K562 (cell line): ENCODE data around the gene MAP2K7. TPM values are rescaled to one million over a fixed set of nuclear protein-coding genes. Genes with fewer than 3 reads are reported as not detected.

Experiments used
- ATAC-seq: fragments of 200-7000 bp; cut with Tn5 transposase; 3 replicates; pipeline ENCODE4 v1.9.1; 2020; ENCODE audit warnings: moderate library complexity
- BruUV-seq: library from RNA; stranded (reverse); fragments of 400-500 nt; replicated peaks from 2 replicates; lab custom pipeline; 2021; lab: Mats Ljungman, UMichigan
- CTCF ChIA-PET: fragments of 300-600 bp; formaldehyde crosslinking; extraction: SDS; loops from one replicate; lab custom pipeline; 2021; ENCODE audit warnings: low intra/inter-chr PET ratio; lab: Yijun Ruan, JAX
- POLR2A ChIA-PET: fragments of 300-600, 350-650 bp; sonication (Branson Sonifier 250); formaldehyde crosslinking; extraction: SDS; loops from one replicate; lab custom pipeline; 2021; ENCODE audit warnings: antibody characterized with exemption, inconsistent platforms; lab: Yijun Ruan, JAX
- DNase-seq, 4 experiments: peaks; one replicate each; pipeline versions ENCODE4 v3.0.0 to v3.0.0-alpha.2; 2011 to 2018; ENCODE audit warnings: low spot score in 3 of 4, mixed read lengths in 3 of 4; ENCODE audit errors: extremely low read depth in 1 of 4
- FAIRE-seq: peaks from 2 replicates; lab custom pipeline; 2011; peaks lifted over from hg19 to GRCh38; lab: Jason Lieb, UNC
- H2AFZ ChIP-seq: 2 replicates; pipeline ENCODE4 v1.6.0; 2011; ENCODE audit warnings: low read depth, low read length, control low read depth, inconsistent platforms
- H3K27ac ChIP-seq: fragments of 200-600 bp; 3 replicates; pipeline ENCODE4 v1.8.0; 2011; ENCODE audit warnings: low read depth, mild to moderate bottlenecking, control low read depth, inconsistent platforms, low read length, moderate library complexity, mixed read lengths; ENCODE audit errors: extremely low read depth
- H3K27me3 ChIP-seq, 2 experiments: fragments of 300-600 bp in 1 of 2; 2 replicates in 1 of 2; 3 replicates in 1 of 2; pipeline versions ENCODE4 v1.6.0 to v1.8.0; 2011; ENCODE audit warnings: inconsistent platforms in 2 of 2, low read length in 2 of 2, mild to moderate bottlenecking in 1 of 2, mixed read lengths in 1 of 2, moderate library complexity in 1 of 2; ENCODE audit not compliant: control insufficient read depth in 2 of 2, insufficient read depth in 2 of 2
- H3K36me3 ChIP-seq: fragments of 300-600 bp; 3 replicates; pipeline ENCODE4 v1.8.0; 2011; ENCODE audit warnings: mild to moderate bottlenecking, low read length, inconsistent platforms; ENCODE audit not compliant: control insufficient read depth, insufficient read depth
- H3K4me1 ChIP-seq, 2 experiments: fragments of 200-600 bp in 1 of 2; replicated peaks in 1 of 2; 2 replicates in 1 of 2; 3 replicates in 1 of 2; pipeline versions ENCODE4 v1.5.1 to v1.8.0; 2011; ENCODE audit warnings: inconsistent platforms in 2 of 2, low read length in 2 of 2, mild to moderate bottlenecking in 1 of 2, mixed read lengths in 1 of 2, moderate library complexity in 1 of 2; ENCODE audit not compliant: control insufficient read depth in 2 of 2, insufficient read depth in 2 of 2
- H3K4me2 ChIP-seq: 2 replicates; pipeline ENCODE4 v1.6.1; 2011; ENCODE audit warnings: low read length, control low read depth, inconsistent platforms, mixed read lengths; ENCODE audit not compliant: insufficient read depth
- H3K4me3 ChIP-seq: fragments of 200-600 bp; sonication (generic), shearing (Covaris generic); 2 replicates; pipeline ENCODE4 v1.5.1; 2016; ENCODE audit warnings: control low read depth, inconsistent platforms
- H3K79me2 ChIP-seq: fragments of 200-600 bp; 3 replicates; pipeline ENCODE4 v1.8.0; 2011; ENCODE audit warnings: low read length, inconsistent platforms; ENCODE audit not compliant: control insufficient read depth, insufficient read depth
- H3K9ac ChIP-seq, 2 experiments: 2 replicates each; pipeline versions ENCODE4 v1.6.0 to v1.6.1; 2011; ENCODE audit warnings: low read depth in 2 of 2, low read length in 2 of 2, control low read depth in 1 of 2, inconsistent platforms in 1 of 2, mild to moderate bottlenecking in 1 of 2, mixed read lengths in 1 of 2; ENCODE audit not compliant: insufficient read depth in 1 of 2
- H3K9me1 ChIP-seq: one replicate; pipeline ENCODE4 v1.6.0; 2011; ENCODE audit warnings: inconsistent platforms, mild to moderate bottlenecking, low read length, moderate library complexity; ENCODE audit not compliant: control insufficient read depth, insufficient read depth
- H3K9me3 ChIP-seq: replicated peaks from 2 replicates; pipeline ENCODE4 v1.5.1; 2011; ENCODE audit warnings: low read depth, low read length, inconsistent platforms; ENCODE audit not compliant: control insufficient read depth, insufficient read depth
- H4K20me1 ChIP-seq: replicated peaks from 2 replicates; pipeline ENCODE4 v1.6.1; 2011; ENCODE audit warnings: low read length, inconsistent platforms, mixed read lengths; ENCODE audit not compliant: control insufficient read depth, insufficient read depth
- ELK1 ChIP-seq: sonication (generic); formaldehyde crosslinking; IDR thresholded peaks from 2 replicates; pipeline ENCODE4 v1.8.1; 2022; ENCODE audit warnings: missing genetic modification reagents
- POLR2G ChIP-seq: fragments of 200-400 bp; formaldehyde crosslinking; IDR thresholded peaks from 2 replicates; pipeline ENCODE4 v1.6.1; 2017; ENCODE audit warnings: low read depth, mild to moderate bottlenecking, antibody characterized with exemption, low read length, moderate library complexity
- RBFOX2 ChIP-seq: fragments of 200-400 bp; formaldehyde crosslinking; IDR thresholded peaks from 2 replicates; pipeline ENCODE4 v1.6.1; 2017; ENCODE audit warnings: low read depth, mild to moderate bottlenecking, low read length, moderate library complexity
- WGBS: fragments of 100-300 bp; shearing (Covaris generic); methylation state at CpG from one replicate; pipeline ENCODE4 v1.1.6; 2016; ENCODE audit warnings: low coverage, mixed read lengths; ENCODE audit not compliant: insufficient coverage; ENCODE audit errors: missing lambda C conversion rate; 5-methylcytosine and 5-hydroxymethylcytosine counted together
- in situ Hi-C: fragments of 300-500 bp; cut with MboI; formaldehyde crosslinking; loops from 4 replicates; pipeline ENCODE4 v1.15.0; 2018; ENCODE audit warnings: inconsistent platforms, mixed read lengths
- intact Hi-C: fragments of 100-400 bp; cut with micrococcal nuclease; formaldehyde crosslinking; loops from 2 replicates; pipeline ENCODE4 v1.14.2; 2022
- polyA plus RNA-seq, 8 experiments: library from polyadenylated mRNA; depleted of rRNA in 4 of 8; stranded (reverse) in 5 of 8; unstranded in 3 of 8; fragments of >200 nt; fragmentation: Nextera tagmentation in 2 of 8; fragmentation: Illumina TruSeq in 1 of 8; extraction: Ambion mirVana in 2 of 8; extraction: Trizol in 1 of 8; gene quantifications; 2 replicates each; pipeline versions ENCODE4 v1.2.1 to v1.2.3, GENCODE V29; 2011 to 2014; ENCODE audit warnings: inconsistent platforms in 1 of 8, missing spikeins in 1 of 8
- total RNA-seq, 7 experiments: library from RNA; depleted of rRNA in 6 of 7; stranded (reverse); fragments of >200 nt in 6 of 7; fragmentation: Illumina TruSeq in 2 of 7; extraction: Trizol in 2 of 7; gene quantifications; 2 replicates each; pipeline versions ENCODE4 v1.2.1 to v1.2.3, GENCODE V29; 2011 to 2021; ENCODE audit warnings: low replicate concordance in 1 of 7

The MAP2K7 gene
- total and polyA plus RNA-seq, 9 of the 15 experiments (the other 6 are each of a cell fraction or from before 2014, with no cell fraction given), result 0.51 to 45.8 (median 14.1) TPM

- BruUV-seq, result no TSS peak
- Histone ChIP-seq H3K4me1 (peaks cover 7 to 63% of the 10 kb centered on the region in 2 experiments), H3K36me3 (peaks cover 84% of the 10 kb centered on the region; the same call in 2 of the 3 replicates), H3K27me3 (no peaks in the 10 kb centered on the region), H3K9ac (no peak overlapping the region), H3K9me3 (no peaks in the 10 kb centered on the region), H3K4me2 (no peak overlapping the region), H3K79me2 (peaks cover 2% of the 10 kb centered on the region; the same call in 1 of the 3 replicates), H2AFZ (no peak overlapping the region), H3K4me3 (no peak overlapping the region), H3K27ac (no peak overlapping the region), H4K20me1 (peaks cover 21% of the 10 kb centered on the region), H3K9me1 (no peaks in the 10 kb centered on the region)
- POLR2A ChIA-PET, result interaction anchor here (0.6 to 3.3 kb wide), 3 partner anchors 9 to 338 kb away, joined by 3 to 27 read pairs (median 5); partner anchors contain the start of gene TIMM44
- DNase-seq (no peak), FAIRE-seq (no peak), ATAC-seq (no peak)
- in situ Hi-C loops, result no loop called here
- intact Hi-C loops, result no loop called here
- WGBS, result 91% methylated on average over 17 of the region's 36 CpGs
- TF ChIP-seq RBFOX2 (peak; percentile 49; the same call in 1 of the 2 replicates), ELK1 (CRISPR knock-in tag) (no peak), POLR2G (peak; percentile 44)
- CTCF ChIA-PET, result no interaction called here
Measured at GRCh38 chr19:7931221-7932061, 27.8 kb downstream of the MAP2K7 start.
